Stimulated activated CD8-positive, alpha-beta memory T cell treated with anti-CD3 and anti-CD28 coated beads, Interleukin-15, amount 100 ng/mL, for 24 hours (primary cell): Measurements from ENCODE around the gene GAREM1.

Experiments
- DNase-seq: peaks from one replicate; pipeline ENCODE4 v3.0.0-alpha.2; 2020; ENCODE audit warnings: low read depth

The GAREM1 gene

GRCh38 chr18:32328379-32328778, 142.3 kb downstream of the GAREM1 start:
- no peak for DNase-seq

GRCh38 chr18:32326450-32327308, 144.0 kb downstream of the GAREM1 start:
- DNase-seq = no peak

GRCh38 chr18:32324181-32324580, 146.5 kb downstream of the GAREM1 start:
- no peak for DNase-seq

- no peak for DNase-seq
Measured at GRCh38 chr18:32321826-32322225, 148.9 kb downstream of the GAREM1 start.

- DNase-seq = no peak
Measured at GRCh38 chr18:32319084-32319483, 151.6 kb downstream of the GAREM1 start.

GRCh38 chr18:32318581-32318980, 152.1 kb downstream of the GAREM1 start:
- no peak for DNase-seq

GRCh38 chr18:32317651-32318050, 153.0 kb downstream of the GAREM1 start:
- no peak for DNase-seq

- no peak for DNase-seq
Measured at GRCh38 chr18:32315881-32316280, 154.8 kb downstream of the GAREM1 start.

GRCh38 chr18:32310774-32311173, 159.9 kb downstream of the GAREM1 start:
- DNase-seq = no peak

GRCh38 chr18:32310101-32310500, 160.6 kb downstream of the GAREM1 start:
- no peak for DNase-seq

- no peak for DNase-seq
Measured at GRCh38 chr18:32308493-32309120, 162.1 kb downstream of the GAREM1 start.

GRCh38 chr18:32303400-32303799, 167.3 kb downstream of the GAREM1 start:
- no peak for DNase-seq

GRCh38 chr18:32302806-32303205, 167.9 kb downstream of the GAREM1 start:
- DNase-seq = no peak

- no peak for DNase-seq
Measured at GRCh38 chr18:32301976-32302743, 168.5 kb downstream of the GAREM1 start.

GRCh38 chr18:32301361-32301760, 169.3 kb downstream of the GAREM1 start:
- DNase-seq = no peak

GRCh38 chr18:32300914-32301313, 169.8 kb downstream of the GAREM1 start:
- DNase-seq = no peak

- no peak for DNase-seq
Measured at GRCh38 chr18:32299484-32299883, 171.2 kb downstream of the GAREM1 start.

GRCh38 chr18:32298171-32298667, 172.5 kb downstream of the GAREM1 start:
- no peak for DNase-seq

GRCh38 chr18:32297579-32298170, 173.0 kb downstream of the GAREM1 start:
- no peak for DNase-seq

GRCh38 chr18:32296851-32297250, 173.8 kb downstream of the GAREM1 start:
- DNase-seq = no peak

GRCh38 chr18:32295604-32296003, 175.1 kb downstream of the GAREM1 start:
- DNase-seq = no peak

GRCh38 chr18:32293107-32293506, 177.6 kb downstream of the GAREM1 start:
- DNase-seq = no peak
